Nasal cavity respiratory epithelium epithelial cell of viscerocranial mucosa (primary cell): Measurements from ENCODE around the gene MSRB1. TPM values are rescaled to one million over a fixed set of nuclear protein-coding genes. Genes with fewer than 3 reads are reported as not detected.

ENCODE experiments used
- total RNA-seq: library from RNA; depleted of rRNA; stranded (reverse); fragments of >200 nt; gene quantifications from 2 replicates; pipeline ENCODE4 v1.2.3, GENCODE V29; 2014

Gene MSRB1, protein sequence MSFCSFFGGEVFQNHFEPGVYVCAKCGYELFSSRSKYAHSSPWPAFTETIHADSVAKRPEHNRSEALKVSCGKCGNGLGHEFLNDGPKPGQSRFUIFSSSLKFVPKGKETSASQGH
- total RNA-seq = 6.8 and 7.3 TPM in 2 replicates

GRCh38 chr16:1942810-1943726, at the start of gene MSRB1:
MSRB1 (minus strand) TSS chr16:1943199; CDS start chr16:1943156, 43 bp downstream.

DNA sequence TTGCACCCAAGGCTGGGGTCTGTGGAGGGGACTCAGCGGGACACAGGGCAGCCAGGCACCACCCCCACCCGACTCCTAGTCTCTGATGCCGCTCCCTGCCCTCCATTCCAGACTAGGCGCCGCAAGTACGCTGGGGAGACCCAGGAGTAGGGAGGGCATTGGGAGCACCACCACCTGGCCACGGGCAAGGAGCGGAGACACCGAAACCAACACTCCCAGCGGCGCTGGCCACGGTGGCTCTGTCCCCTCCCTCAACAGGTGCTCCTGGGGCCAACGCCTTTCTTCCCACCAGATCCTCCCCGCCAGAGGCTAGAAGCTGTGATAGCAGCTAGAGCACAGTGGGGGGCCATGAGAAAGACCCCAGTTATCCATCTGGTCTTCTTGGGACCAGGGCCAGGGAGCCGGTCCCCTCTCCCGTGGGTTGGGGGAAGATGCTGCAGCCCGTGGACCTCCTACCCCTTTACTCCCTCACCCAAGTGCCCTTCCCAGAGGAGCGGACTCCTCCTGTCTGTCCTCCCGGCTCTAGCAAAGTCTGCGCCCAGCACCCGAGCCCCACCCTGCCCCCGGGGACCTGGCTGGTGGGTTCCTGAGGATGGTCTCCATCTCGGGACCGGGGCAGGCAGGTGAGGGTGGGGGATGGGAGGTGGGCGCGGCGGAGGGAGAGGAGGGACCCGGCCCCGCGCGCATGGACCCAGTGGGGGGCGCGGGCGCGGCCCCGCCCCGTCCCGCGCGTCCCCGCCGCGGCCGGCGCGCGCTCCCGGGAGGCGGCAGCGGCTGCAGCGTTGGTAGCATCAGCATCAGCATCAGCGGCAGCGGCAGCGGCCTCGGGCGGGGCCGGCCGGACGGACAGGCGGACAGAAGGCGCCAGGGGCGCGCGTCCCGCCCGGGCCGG, 46.5 kb upstream of the MSRB1 start, which contains the start of gene SYNGR3:
Gene SYNGR3, plus strand, starts transcription at position 762 of the 892 bp plus-strand sequence. CDS start 133 bp downstream, outside the sequence.

DNA sequence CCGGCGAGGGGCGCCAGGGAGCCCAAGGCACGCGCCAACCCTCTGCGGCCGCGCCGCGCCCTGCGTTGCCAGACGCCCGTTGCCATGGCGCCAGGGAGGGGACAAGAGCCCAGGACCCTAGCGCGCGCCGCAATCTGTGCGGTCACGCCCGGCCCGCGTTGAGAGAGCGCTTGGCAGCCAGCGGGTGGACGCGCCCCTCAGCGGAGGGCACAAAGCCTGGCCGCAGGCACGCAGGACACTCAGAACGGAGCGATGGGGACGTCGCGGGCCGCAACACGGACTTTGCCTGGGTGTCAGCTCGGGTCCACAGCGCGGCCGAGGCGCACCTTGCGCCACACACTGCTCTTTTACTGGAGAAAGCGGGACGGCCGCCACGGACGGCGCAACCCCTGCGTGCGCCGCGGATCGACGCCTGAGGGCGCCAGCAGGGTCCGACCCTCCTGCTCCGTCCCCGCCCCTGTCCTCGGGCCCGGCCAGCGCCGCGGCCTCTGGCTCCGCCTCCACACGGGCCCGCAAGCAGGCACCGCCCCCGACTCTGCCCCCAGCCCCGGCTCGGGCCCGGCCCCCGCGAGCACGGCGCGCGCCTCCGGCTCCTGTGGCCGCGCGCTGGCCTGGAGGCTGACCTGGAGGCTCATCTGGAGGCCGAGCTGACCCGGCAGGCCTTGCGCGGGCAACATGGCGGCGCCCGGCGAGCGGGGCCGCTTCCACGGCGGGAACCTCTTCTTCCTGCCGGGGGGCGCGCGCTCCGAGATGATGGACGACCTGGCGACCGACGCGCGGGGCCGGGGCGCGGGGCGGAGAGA, 40.7 kb upstream of the MSRB1 start, which contains the start of gene GFER:
Gene GFER, plus strand, starts transcription at position 650 of the 803 bp plus-strand sequence. Its CDS starts 26 bp downstream, at position 676.

GRCh38 chr16:1981398-1981836, 38.4 kb upstream of the MSRB1 start, which contains the start of gene NOXO1:
NOXO1 (minus strand) TSS chr16:1981469; CDS start chr16:1981179, 290 bp downstream.

DNA sequence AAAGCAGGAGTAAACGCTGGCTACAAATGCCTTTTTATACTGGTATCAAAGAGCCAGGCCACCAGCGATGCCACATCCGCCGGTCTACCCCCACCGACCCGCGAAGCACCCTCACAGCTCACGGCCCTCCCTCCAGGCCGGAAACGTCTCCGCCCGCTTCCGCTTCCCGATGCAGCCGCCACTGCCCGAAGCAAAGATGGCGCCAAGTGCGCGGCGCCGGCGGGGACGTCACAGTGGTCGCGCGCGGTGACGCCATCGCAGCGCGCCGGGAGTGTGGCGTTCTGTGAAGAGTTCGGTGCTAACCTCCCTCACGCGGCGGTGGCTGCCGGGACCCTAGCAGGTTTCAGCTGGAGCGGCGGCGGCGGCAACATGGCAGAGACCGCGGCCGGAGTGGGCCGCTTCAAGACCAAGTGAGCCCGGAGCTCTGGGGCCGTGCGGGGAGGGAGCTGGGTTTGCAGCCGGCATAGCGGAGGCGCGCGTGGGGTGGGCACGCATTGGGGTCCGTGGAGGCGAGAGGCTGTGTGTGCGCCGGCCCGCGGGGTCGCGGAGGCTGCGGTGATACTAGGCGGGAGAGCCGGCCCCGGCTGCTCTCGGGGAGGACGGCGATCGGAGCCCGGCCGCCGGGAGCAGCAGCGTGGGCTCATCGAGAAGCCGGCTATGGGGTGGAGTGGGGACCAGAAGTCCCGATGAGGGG, 28.9 kb upstream of the MSRB1 start, which contains the start of gene TBL3:
Gene TBL3, plus strand, starts transcription at position 258 of the 694 bp plus-strand sequence. Its CDS starts 112 bp downstream, at position 370.

GRCh38 chr16:1966460-1966859, 23.5 kb upstream of the MSRB1 start, which contains the start of gene RNF151:
RNF151 (plus strand) TSS chr16:1966856; CDS start chr16:1966882, 26 bp downstream.

DNA sequence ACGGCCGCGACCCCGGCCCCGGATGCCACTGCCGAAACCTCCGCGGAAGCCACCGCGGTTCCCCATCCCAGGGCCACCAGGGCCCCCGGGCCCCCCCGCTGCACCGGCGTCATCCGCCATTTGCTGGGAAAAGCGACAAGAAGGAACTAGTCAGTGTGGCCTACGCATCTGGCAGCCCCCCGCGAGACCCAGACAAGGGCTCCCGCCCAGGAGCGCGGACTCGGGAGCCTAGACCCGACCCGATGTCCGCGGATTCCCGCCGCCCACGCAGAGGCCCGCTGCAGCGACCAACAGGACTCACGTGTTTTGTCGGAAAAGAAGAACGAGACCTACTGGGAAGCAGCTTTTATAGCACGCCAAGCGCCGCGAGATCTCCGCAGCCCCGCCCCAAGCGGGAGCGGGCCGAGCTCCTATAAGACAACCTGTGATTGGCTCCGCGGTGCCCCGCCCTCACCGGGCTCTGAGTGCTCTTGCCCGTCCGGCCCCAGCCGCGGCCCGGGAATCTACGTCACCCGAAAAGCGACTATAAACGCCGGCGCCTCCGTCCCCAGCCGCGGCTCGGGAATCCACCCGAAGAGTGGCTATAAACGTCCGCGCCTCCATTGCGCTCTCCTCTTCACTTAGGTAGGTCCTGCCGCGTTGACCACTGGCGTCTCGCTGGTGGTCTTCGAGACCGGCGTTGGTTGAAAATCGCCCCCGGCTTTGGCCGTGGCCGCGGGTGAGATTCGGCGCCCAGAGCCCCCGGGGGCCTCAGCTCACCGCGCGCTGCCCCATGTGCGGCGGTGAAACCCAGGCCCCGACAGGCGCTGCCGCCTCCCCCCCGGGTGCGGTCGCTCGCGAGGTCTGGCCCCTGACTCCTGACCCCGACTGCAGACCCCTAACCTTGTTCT, 21.8 kb upstream of the MSRB1 start, which contains the start of gene RPS2:
Gene RPS2, minus strand, starts transcription at position 321 of the 890 bp plus-strand sequence. Its CDS starts 201 bp downstream, at position 120.

GRCh38 chr16:1959269-1960039, 16.5 kb upstream of the MSRB1 start, which contains the start of gene NDUFB10:
NDUFB10 (plus strand) TSS chr16:1959538; CDS start chr16:1959625, 87 bp downstream.

DNA sequence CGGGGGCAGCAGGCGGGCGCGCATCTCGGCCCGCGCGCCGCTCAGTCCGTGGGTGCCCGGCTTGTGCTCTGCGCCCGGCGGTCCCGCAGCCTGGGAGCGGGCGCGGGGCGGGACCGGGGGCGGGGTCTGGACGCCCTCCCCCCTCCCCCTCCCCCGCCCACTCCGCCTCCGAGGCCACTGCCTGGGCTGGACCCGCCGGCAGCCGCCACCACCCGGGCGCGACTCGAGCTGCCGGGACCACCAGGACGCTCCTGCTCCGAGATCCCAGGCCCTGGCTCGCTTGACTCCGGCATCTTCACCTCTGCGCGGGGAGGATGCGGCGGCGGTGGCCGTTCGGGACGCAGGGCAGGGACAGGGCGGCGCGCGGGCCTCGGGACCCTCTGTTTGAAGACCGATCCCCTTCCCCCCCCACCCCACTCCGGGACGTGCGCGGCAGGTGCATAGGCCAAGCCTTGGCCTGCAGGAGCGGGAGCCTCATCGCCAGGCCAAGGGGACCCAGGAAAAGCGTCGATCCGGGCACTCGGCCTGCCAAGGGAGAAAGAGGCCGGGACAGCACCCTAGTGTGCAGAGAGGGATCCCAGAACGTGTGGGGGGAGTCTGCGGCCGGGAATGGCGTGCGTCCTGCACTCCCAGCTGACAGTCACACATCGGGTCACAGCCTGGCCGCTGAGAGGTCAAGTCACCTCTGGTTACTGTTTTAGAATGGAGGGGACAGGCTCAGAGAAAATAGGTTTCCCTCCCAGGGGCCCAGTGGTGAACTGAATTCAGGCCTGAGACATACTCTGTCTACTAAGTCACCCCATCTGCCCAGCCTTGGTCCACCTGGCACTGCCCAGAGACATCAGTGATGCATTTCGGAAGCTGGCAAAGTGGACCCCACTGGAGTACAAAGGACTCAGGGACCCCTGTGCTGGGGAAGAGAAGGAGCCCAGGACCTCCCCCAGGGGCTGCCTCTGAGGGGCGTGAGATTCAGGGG, 24.4 kb downstream of the MSRB1 start, which contains the start of gene HS3ST6:
Gene HS3ST6, minus strand, starts transcription at position 65 of the 976 bp plus-strand sequence. CDS start 92 bp downstream, outside the sequence.

Other genes starting within 250 kb of the MSRB1 start
- gene MAPK8IP3, start 237.0 kb downstream of the MSRB1 start, total RNA-seq = 18.8 and 31.3 TPM in 2 replicates
- gene NME3, start 171.7 kb downstream of the MSRB1 start, total RNA-seq = 29.6 and 59.5 TPM in 2 replicates
- 8.9 and 14.9 TPM in 2 replicates for gene EME2, start 170.4 kb downstream of the MSRB1 start, total RNA-seq
- gene MRPS34, start 170.1 kb downstream of the MSRB1 start, total RNA-seq = 50.8 and 76.9 TPM in 2 replicates
- 35.5 TPM in 2 replicates for gene SPSB3, start 160.6 kb downstream of the MSRB1 start, total RNA-seq
- 48.6 and 66.3 TPM in 2 replicates for gene NUBP2, start 160.2 kb downstream of the MSRB1 start, total RNA-seq
- under 0.01 TPM in 1 of 2 replicates, not detected in the other for gene IGFALS, start 149.5 kb downstream of the MSRB1 start, total RNA-seq
- 56.7 and 77.9 TPM in 2 replicates for gene HAGH, start 116.4 kb downstream of the MSRB1 start, total RNA-seq
- 83.4 and 95.7 TPM in 2 replicates for gene FAHD1, start 116.0 kb downstream of the MSRB1 start, total RNA-seq
- 0.07 TPM in 1 of 2 replicates, not detected in the other for gene MEIOB, start 71.0 kb downstream of the MSRB1 start, total RNA-seq
- gene HS3ST6, start 24.8 kb downstream of the MSRB1 start, total RNA-seq = 0.34 and 0.50 TPM in 2 replicates
- under 0.01 TPM in 1 of 2 replicates, not detected in the other for gene RPL3L, start 11.5 kb upstream of the MSRB1 start, total RNA-seq
- gene NDUFB10, start 16.3 kb upstream of the MSRB1 start, total RNA-seq = 158 and 171 TPM in 2 replicates
- gene RPS2, start 21.6 kb upstream of the MSRB1 start, total RNA-seq = 2,006 and 6,295 TPM in 2 replicates
- not detected in 2 replicates for gene RNF151, start 23.7 kb upstream of the MSRB1 start, total RNA-seq
- 50.2 and 57.3 TPM in 2 replicates for gene TBL3, start 28.9 kb upstream of the MSRB1 start, total RNA-seq
- gene NOXO1, start 38.3 kb upstream of the MSRB1 start, total RNA-seq = 0.28 and 1.7 TPM in 2 replicates
- 9.0 and 14.0 TPM in 2 replicates for gene GFER, start 41.0 kb upstream of the MSRB1 start, total RNA-seq
- 1.1 and 4.4 TPM in 2 replicates for gene SYNGR3, start 46.8 kb upstream of the MSRB1 start, total RNA-seq
- gene ZNF598, start 66.6 kb upstream of the MSRB1 start, total RNA-seq = 47.8 and 68.7 TPM in 2 replicates
- gene NPW, start 76.6 kb upstream of the MSRB1 start, total RNA-seq = under 0.01 TPM in 1 of 2 replicates, not detected in the other
- gene NHERF2, start 83.7 kb upstream of the MSRB1 start, total RNA-seq = 10.3 and 19.8 TPM in 2 replicates
- gene NTHL1, start 104.6 kb upstream of the MSRB1 start, total RNA-seq = 17.4 and 21.2 TPM in 2 replicates
- 19.8 and 53.7 TPM in 2 replicates for gene TSC2, start 104.8 kb upstream of the MSRB1 start, total RNA-seq
- 89.5 and 226 TPM in 2 replicates for gene PKD1, start 192.7 kb upstream of the MSRB1 start, total RNA-seq
- 0.28 and 0.34 TPM in 2 replicates for gene RAB26, start 205.4 kb upstream of the MSRB1 start, total RNA-seq
- gene TRAF7, start 212.6 kb upstream of the MSRB1 start, total RNA-seq = 57.1 and 81.6 TPM in 2 replicates